ENCODE measurements around the gene KIAA0040.

DNA sequence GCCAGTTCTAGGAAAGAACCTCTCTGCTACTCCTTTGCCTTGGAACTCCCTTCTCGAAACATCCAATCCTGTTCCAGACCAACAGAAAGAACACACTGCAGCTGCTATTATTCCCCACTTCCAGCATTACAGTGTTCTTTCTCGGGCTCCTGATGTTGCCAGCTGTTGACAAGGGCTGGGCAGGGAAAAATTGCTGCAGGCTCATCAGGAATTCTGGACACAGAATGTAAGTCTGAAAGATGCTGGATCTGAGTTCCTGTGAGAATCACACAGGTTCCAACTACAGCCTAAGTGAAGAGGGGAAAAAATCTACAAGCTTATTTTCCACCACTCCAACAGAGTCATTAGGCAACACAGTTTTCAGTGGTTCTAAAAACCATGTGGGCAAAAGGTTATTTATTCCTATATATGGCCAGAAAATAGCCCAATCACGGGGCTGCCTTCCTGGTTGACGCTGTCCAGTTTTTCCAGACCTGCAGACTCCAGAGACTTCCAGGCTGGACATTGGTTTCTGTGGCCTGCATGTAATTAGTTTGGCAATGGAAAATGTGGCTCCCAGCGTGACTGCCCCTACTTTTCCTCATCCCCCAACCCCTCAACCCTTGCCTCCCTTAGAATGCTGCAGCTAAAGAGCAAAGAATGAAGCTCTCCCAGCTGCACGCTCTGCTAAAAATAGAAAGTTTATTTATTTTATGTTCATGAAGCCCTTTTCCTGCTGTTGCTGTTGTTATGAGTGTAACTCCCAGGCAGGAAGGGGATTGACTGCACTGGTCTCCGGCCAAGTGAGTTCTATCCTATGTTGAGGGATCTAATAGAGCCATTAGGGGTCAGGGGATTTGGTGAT is 8.3 kb upstream of the KIAA0040 start:
- TF ChIP-seq CTCF (IDR thresholded peaks at IDR 0.05) (no peak), POLR2A (IDR thresholded peaks at IDR 0.05) (no peak)
